GM19043 (cell line): ENCODE results near the gene GRID1.
"Not testable (repeated sequence)": the region's sequence is repeated elsewhere in the genome, so short reads cannot be mapped to it uniquely, and the experiment has no call there.

Experiments used
- ATAC-seq: cut with Tn5 transposase; IDR thresholded peaks from one replicate; pipeline ENCODE4 v1.9.1; 2021; ENCODE audit warnings: low read depth; ENCODE audit not compliant: unreplicated experiment

Gene GRID1

DNA sequence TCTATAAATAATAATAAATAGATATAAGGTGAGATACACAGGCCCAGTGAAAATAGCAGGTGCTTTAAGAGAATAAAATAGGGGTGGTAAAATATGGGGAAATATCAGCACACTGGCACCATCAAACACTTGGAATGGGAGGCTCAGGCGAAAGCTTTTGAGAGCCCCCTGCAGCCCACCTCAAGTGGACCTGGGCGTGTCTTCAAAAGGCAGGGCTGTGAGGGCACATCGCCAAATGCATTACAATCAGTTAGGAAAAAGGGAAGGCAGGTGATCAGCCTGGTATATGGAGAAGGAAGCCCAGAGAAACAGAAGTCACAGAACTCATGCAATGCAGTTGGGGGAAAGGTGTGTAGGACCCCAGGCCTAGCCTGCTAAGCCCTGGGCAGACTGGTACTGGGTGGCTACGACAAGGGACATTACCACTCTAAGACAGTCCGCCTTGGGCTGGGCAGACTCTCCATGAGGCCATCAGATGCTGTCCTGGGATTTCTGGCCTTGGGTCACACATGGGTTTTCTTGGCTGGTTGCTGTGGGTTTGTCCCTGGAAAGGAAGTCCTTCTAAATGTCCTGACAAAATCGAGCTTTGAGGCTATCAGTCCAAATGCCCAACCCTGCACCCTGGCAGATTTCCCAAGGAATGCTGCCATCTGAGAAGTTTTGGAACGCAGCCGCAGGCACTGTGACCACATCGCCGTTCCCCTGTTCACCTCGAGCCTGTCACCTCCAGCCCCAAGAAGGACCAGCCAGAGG lies 330.6 kb downstream of the GRID1 start:
- no peak for ATAC-seq

DNA sequence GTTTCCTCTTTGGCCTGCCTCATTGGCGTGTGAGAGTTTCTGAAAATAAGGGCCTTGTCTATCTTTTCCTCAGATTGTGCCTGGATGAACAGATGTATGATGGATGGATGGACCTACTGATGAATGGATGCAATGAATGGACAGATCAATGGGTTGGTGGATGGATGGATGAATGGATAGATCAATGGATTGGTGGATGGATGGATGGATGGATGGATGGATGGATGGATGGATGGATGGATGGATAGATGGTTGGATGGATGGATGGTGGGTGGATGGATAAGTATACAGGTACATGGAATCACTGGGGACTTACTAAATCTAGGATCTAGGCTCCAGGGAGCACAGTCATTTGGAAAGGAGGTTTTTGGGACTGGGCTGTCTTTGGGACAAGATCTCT lies 331.9 kb downstream of the GRID1 start:
- no peak for ATAC-seq

DNA sequence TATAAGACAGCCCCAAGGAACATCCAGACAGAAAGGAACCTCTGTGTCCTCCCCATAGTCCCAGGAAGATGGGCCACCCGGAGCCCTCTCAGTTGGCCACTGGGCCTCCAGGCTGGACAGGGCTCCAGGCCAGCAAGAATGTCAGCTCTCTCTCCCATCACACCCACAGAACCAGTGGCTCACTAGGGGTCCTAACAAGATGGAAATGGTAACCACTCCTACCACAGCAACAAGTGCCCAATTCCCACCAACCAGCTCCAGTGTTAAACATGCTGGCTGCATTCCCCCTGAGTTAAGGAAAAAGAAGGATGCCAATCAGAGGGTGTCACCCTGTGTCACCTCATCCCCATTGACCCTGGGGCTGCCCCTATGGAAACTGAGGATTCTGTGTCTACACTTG lies 333.0 kb downstream of the GRID1 start:
- ATAC-seq = no peak

DNA sequence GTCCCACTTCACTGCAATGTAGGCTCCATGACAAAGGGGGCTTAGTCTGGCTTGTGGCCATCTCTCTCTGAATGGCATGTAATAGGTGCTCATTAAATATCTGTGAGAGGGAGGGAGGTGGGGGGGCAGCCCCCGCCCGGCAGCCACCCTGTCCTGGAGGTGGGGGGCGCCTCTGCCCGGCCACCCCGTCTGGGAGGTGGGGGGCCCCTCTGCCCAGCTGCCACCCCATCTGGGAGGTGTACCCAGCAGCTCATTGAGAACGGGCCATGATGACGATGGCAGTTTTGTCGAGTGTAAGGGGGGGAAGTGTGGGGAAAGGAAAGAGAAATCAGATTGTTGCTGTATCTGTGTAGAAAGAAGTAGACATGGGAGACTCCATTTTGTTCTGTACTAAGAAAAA lies 334.5 kb downstream of the GRID1 start:
- ATAC-seq = not testable (repeated sequence)

DNA sequence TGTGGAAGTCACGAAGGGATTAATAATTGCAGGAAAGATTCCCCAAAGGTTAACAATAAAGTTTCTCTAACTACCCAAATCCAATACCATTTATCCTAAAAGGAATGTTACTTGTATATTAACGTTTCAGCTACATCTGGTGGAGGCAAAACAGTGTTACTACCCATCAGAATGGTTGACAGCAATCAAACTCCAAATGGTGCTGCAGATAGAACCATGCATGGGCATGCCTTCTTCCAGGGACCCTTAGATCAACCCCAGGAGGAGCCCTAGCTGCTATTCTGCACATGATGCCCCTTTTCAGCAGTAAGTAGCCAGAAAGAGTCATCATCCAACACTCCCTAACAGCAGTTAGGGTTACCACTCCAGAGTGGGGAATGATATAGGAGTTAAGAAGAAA lies 336.3 kb downstream of the GRID1 start:
- no peak for ATAC-seq

DNA sequence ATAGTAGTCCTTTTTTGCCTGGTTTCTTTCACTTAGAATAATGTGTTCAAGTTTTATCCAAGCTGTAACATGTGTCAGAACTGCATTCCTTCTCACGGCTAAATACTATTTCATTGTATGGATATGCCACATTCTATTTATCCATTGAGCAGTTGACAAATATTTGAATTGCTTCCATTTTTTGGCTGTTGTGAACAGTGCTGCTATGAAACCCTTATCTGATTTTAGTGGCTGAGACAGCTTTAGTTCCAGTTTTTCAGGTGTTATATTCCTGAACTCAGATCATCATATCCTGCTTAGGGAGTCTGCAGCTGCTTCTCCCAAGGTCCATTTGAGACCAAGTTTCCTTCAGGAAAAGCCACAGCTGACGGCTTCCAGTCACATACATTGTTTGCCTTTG lies 339.2 kb downstream of the GRID1 start:
- no peak for ATAC-seq

DNA sequence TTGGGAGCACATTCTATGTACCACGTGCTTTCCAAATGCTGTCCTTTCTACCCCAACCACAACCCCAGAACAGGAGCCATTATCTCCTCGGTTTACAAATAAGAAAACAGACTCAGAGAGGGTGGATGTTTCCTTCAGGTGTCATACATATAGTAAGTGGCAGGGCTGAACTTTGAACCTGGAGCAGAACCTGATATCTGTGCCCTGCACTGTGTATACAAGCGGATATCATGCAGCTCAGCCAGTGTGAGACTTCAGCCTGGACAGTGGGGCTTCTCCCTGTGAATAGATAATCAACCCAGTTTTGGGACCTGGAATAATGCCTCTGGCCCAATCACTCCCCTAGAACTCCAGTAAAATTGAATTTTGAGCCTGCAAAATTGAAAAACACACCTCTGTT lies 341.1 kb downstream of the GRID1 start:
- no peak for ATAC-seq

DNA sequence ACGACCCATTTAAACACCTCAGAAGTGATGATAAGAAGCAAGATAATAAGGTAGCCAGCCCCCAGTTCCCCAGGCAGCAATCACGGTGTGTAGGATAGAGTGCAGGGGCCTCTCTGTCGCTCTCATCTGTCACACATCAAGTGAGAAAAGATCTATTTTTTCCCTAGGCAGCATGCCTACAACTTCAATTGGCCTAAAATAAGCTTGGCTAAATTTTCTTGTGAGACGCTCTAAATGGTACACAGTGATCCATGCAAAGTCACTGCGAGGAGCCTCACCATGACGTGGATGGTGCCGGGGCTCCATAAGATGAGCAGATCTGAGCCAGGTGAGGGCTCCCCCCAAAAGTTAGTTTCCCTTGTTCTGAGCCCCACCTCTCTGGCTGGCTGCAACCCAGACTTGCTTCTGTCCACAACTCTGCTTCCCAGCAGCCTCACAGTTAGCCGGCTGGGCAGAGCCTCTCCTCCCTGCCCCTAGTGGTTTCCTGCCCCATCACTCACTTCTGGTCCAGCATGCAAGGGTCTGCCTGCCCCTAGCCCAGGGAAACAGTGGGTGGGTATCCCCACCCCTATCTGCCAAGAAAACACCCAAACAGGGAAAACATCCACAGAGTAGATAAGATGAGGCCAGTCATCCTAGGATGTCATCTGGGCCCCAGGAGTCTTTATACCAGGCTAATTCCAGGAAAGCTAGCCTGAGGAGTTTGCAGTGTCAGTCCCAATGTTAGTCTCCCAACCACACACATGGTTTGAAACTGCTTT lies 342.1 kb downstream of the GRID1 start:
- no peak for ATAC-seq

DNA sequence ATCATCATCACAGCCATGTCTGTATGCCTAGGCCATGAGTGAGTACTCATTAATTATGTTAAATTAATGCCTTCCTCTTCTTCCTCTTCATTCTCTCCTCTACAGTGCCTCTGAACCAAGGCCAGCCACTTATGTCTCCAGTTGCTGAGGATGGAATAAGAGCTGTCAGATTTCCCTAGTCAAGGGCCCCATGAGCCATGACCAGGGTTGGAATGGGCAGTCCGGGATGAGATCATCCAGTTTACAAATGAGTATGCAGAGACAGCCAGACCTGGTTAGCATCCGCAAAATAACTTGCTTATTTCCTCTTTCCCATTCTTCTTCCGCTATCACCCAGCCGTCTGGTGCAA lies 342.7 kb downstream of the GRID1 start:
- no peak for ATAC-seq

DNA sequence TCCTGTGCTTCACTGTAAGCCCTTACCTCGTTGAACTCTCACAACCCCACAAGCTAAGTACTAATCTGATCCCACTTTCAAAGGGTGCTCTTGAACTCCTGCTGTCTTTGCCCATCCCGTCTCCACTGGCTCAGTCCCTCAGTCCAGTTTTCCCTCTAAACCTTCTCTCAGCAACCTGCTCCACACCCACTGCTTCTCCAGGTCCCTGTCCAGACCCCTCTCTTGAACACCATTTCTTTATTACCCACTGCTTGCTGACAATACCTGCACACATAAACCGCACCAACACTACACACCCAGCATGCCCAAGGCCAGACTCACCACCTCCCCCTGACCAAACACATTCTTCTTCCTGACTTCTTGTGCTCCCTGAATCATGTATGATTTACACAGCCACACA lies 343.3 kb downstream of the GRID1 start:
- no peak for ATAC-seq

DNA sequence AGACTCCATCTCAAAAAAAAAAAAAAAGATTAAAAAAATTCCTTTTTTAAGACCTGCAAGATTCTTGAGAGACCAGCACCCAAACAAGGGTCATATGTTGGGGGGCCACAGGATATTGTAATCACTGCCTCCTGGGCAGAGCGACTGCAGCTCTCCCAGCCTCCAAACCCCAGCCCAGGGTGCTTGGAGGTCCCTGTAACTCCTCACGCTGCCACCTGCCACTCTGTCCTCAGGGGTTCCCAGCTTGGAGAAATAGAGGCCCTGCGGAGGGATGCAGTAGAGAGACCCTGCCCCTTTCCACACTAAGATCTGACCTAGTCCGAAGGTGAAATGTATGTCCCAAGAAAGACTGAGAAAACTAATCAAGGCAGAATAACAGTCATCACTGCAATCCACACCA lies 343.7 kb downstream of the GRID1 start:
- no peak for ATAC-seq

DNA sequence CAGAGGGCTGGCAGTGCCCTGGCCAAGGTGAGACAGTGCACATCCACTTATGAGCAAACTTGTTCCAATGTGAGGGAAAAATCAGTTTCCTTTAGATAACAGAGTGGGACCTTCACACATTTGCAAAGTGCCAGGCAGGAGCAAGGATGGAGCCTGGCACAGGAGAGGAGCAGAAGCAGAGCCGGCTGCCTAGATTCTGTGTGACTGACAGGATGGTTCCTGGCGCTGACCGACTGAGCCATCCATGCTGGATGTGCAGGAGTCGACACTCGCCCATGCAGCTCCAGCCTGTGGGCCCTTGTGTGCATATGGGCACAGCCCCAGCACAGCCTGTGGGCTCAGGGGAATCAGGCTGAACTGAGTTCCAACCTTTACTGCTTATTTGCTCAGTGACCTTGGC lies 346.5 kb downstream of the GRID1 start:
- ATAC-seq = no peak

DNA sequence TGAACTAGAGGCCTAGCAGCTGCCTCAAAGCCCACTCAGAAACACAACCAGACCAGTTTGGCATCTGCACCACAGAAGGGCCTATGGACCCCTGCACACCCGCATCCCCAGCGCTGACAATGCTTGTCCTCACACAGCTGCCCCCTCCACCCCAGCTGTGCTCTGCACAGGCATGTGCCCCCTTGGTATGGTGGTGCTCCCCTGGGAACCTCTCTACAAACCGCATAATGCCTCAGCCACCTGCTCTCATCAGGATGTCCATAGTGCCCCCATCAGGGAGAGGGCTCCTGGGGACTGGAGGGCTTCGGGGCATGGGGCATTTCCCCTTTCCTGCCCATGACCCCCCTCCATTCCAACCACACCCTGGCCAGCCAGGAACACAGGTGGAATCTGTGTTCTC lies 347.5 kb downstream of the GRID1 start:
- ATAC-seq = no peak

DNA sequence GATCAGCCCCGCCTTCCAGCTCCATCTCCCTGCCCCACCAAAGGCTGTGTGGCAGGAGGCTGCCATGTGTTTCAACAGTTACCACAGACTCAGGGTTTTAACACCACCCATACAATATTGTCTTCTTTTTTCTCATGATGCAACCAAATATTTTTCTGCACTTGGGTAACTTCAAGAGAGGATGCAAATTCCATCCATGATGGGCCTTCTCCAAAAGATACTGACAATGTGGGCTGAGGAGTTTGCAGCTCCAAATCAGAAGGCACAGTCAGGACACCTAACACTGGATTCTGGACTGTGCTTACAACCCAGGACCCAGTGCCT lies 347.9 kb downstream of the GRID1 start:
- ATAC-seq = no peak

DNA sequence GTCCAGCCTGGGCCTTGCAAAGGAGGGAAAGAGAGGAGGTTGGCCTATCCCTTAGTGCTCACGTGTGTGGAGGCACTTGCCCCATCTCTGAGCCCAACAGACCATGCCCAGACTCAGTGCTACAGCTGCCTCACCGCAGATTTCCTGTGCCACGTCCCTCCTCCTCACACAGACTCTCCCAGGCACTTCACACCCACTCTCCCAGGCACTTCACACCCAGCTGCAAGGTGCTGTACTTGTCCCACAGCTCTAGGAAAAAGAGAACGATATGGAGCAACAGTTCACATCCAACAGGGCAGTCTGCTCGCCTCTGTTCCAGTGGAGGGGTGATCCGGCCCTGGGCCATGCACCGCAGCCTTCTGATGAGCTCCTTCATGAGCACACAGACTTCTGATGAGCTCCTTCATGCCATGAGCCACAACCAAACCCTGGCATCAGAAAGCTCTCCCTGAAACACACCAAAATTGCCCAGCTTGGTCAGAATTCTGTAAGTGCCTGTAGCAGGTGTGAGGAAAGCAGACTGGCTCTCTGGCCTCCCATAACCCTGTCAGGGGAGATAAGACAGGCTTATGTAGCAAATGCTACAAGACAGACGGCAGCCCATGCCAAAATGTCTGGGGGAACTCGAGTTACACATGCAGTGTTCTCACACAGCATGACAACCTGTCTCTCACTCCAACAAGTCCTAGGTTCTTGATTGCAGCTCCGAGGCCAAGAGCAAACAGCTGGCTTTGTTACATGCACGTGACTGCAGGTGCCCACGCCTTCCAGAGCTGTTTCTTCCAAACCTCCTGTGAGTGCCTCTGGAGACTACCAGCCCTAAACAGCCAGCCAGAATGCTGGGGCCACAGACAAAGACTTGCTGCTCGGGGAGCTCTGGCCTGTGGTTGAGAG lies 348.5 kb downstream of the GRID1 start:
- peak; percentile 75 for ATAC-seq

DNA sequence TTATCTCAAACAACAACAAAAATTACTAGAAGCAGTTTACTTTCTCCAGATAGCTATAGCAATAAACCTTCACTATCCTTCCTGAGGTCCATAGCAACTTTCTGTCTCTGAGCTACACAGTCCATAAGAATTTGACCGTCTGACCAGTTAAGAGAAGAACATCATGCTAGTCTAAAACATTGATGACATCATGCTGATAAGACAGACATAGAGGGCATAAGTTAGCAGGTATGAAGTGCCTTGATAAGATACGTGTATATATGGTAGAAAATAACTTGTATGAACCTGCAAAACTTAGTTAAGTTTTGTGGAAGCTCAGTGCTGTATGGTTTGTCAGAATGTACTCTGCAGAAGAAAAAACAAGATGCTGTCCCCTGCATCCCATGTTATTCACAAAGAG lies 353.0 kb downstream of the GRID1 start:
- no peak for ATAC-seq

DNA sequence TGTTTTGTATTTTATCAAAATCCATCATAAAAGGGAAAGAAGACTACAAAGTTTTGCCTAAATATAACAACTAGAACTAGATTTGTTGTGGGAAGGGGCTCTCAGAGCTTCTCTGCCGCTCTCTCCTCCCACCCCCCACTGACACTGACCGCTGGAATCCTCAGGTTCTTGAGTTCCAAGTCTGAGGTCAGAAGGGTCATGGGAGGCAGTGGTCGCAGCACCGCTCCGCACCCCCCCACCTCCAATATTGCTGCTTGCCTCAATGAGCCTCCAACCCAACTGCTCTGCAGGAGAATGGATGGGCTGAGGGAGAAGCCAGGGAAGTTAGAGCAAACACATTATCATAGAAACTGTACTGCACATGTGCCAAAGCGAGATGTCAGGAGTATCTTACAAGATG lies 359.4 kb downstream of the GRID1 start:
- ATAC-seq = no peak

DNA sequence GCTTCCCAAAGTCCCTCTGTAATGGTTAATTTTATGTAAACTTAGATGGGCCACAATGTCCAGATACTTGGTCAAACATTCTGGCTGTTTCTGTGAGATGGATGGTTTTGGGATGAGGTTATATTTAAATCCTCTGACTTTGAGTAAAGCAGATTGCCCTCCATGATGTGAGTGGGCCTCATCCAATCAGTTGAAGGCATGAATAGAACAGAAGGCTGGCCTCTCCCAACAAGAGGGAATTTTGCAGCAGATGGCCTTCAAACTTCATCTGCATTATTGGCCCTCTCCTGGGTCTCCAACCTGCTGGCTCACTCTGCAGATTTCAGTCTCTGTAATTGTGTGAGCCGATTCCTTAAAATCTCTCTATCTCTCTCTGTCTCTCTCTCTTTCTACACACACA lies 362.3 kb downstream of the GRID1 start:
- ATAC-seq = no peak

DNA sequence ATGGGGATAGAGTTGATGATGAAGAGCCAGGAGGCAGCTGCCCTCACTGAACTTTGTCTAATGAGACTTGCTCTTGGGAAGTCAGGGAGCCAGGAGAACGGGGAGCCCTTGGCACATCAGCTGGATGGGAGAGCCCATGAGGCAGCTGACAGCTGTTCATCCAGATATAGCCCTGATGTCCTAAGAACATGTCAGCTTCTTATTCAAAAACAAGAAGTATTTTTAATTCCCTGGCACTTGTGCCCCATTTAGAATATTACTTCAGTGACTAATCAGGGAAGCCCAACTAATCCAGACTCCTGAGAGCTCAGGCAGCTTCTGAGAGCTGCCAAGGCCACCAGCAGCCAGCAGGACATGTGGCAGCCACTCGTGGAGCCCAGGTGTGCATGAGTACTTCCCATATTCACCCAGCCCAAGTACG lies 363.4 kb downstream of the GRID1 start:
- no peak for ATAC-seq

DNA sequence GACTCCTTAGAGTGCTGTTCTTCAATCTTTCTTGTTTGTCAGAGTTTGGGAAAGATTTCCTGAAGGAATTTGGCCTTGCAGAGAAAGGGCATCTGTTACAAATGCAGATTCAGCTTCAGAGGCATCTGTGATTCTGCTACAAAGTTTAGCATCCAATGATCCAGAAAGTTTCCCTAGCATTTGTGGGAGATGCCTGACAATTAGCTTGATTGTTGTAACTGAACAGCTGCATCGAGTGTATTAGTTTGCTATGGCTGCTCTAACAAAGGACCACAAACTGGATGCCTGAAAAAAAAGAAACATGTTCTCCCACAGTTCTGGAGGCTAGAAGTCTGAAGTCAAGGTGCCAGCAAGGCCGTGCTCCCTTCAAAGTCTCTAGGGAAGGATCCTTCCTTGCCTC lies 365.1 kb downstream of the GRID1 start:
- ATAC-seq = no peak

DNA sequence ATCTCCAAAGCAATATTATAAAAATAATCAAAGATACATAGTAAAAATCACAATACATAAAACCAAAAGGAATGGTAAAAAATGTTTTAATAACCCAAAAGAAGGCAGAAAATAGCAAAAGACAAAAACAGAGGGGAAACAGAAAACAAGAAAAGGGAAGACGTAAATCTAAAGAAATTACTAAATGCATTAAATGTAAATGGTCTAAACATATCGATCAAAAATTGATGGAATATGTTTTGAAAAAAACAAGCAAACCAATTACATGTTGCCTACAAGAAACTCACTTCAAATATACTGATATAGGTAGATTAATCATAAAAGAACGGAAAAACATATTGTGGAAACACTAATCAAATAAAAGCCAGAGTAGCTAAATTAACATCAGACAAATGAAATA lies 369.1 kb downstream of the GRID1 start:
- ATAC-seq = no peak

DNA sequence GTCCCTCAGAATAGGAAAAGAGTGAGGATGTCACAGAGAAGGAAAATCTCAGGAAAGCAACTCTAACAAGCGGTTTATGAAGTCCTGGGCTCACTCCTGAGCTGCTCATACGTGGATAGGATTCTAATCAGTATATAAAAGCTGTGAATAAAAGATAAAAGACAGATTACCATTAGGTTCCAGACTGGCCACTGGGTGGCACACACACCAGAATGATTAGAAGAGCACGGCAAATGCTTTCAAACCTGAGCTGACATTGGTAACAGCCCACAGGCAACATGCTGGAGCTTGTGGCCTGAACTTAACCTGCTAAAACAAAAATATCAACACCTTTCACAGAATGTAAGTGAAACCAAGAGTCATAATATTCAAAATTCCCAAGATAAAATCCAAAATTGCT lies 370.8 kb downstream of the GRID1 start:
- no peak for ATAC-seq
